HEK293 (cell line): ENCODE data around the gene UBXN6.
A peak's percentile ranks its signal among the peaks of the same experiment; 100 is the strongest.

Experiments used
- GLI2 ChIP-seq: fragments of 450-650 bp; formaldehyde crosslinking; IDR thresholded peaks from 2 replicates; pipeline ENCODE4; 2017; ENCODE audit warnings: missing biosample characterization, missing genetic modification characterization, low read depth, borderline replicate concordance
- KLF9 ChIP-seq: fragments of 450-650 bp; formaldehyde crosslinking; IDR thresholded peaks from 2 replicates; pipeline ENCODE4 v1.5.1; 2016; ENCODE audit warnings: missing biosample characterization, missing genetic modification characterization, low read depth
- SALL2 ChIP-seq: fragments of 450-650 bp; formaldehyde crosslinking; IDR thresholded peaks from 2 replicates; pipeline ENCODE4 v1.5.0; 2017; ENCODE audit warnings: missing biosample characterization, mild to moderate bottlenecking, missing genetic modification characterization, borderline replicate concordance
- SETDB1 ChIP-seq: IDR thresholded peaks from one replicate; pipeline ENCODE4 v1.6.1; 2017; ENCODE audit warnings: mild to moderate bottlenecking, low read length, moderate library complexity, mixed read lengths; ENCODE audit not compliant: insufficient read length
- SP2 ChIP-seq: fragments of 450-650 bp; formaldehyde crosslinking; IDR thresholded peaks from 2 replicates; pipeline ENCODE4 v1.5.1; 2016; ENCODE audit warnings: missing biosample characterization, missing genetic modification characterization
- SP3 ChIP-seq: fragments of 450-650 bp; formaldehyde crosslinking; IDR thresholded peaks from 2 replicates; pipeline ENCODE4 v1.5.1; 2016; ENCODE audit warnings: missing biosample characterization, missing genetic modification characterization
- ZBTB20 ChIP-seq: fragments of 450-650 bp; formaldehyde crosslinking; IDR thresholded peaks from 2 replicates; pipeline ENCODE4 v1.5.1; 2016; ENCODE audit warnings: missing biosample characterization, missing genetic modification characterization
- ZIC2 ChIP-seq: fragments of 450-650 bp; formaldehyde crosslinking; IDR thresholded peaks from 2 replicates; pipeline ENCODE4 v1.5.1; 2016; ENCODE audit warnings: missing biosample characterization, missing genetic modification characterization
- ZNF10 ChIP-seq: fragments of 450-650 bp; formaldehyde crosslinking; IDR thresholded peaks from 2 replicates; pipeline ENCODE4 v1.5.1; 2017; ENCODE audit warnings: missing biosample characterization, missing genetic modification characterization
- ZNF19 ChIP-seq: fragments of 450-650 bp; formaldehyde crosslinking; IDR thresholded peaks from 2 replicates; pipeline ENCODE4; 2016; ENCODE audit warnings: missing biosample characterization, missing genetic modification characterization, low read depth
- ZNF214 ChIP-seq: fragments of 450-650 bp; formaldehyde crosslinking; IDR thresholded peaks from 2 replicates; pipeline ENCODE4 v1.5.1; 2017; ENCODE audit warnings: missing biosample characterization, mild to moderate bottlenecking, missing genetic modification characterization, borderline replicate concordance
- ZNF239 ChIP-seq: fragments of 450-650 bp; formaldehyde crosslinking; IDR thresholded peaks from 2 replicates; pipeline ENCODE4 v1.5.1; 2016; ENCODE audit warnings: missing biosample characterization, missing genetic modification characterization
- ZNF302 ChIP-seq: fragments of 450-650 bp; formaldehyde crosslinking; IDR thresholded peaks from 2 replicates; pipeline ENCODE4 v1.5.1; 2016; ENCODE audit warnings: missing biosample characterization, missing genetic modification characterization, low read depth
- ZNF341 ChIP-seq: fragments of 450-650 bp; formaldehyde crosslinking; IDR thresholded peaks from 2 replicates; pipeline ENCODE4; 2016; ENCODE audit warnings: low read depth, missing biosample characterization, missing genetic modification characterization
- ZNF37A ChIP-seq: fragments of 450-650 bp; IDR thresholded peaks from 2 replicates; pipeline ENCODE4 v1.5.1; 2018; ENCODE audit warnings: missing biosample characterization, missing genetic modification characterization
- ZNF530 ChIP-seq: fragments of 450-650 bp; formaldehyde crosslinking; IDR thresholded peaks from 2 replicates; pipeline ENCODE4 v1.5.1; 2016; ENCODE audit warnings: low read depth, missing biosample characterization, missing genetic modification characterization
- ZNF600 ChIP-seq: fragments of 450-650 bp; formaldehyde crosslinking; IDR thresholded peaks from 2 replicates; pipeline ENCODE4 v1.5.1; 2016; ENCODE audit warnings: missing biosample characterization, missing genetic modification characterization
- ZNF610 ChIP-seq: fragments of 450-650 bp; formaldehyde crosslinking; IDR thresholded peaks from 2 replicates; pipeline ENCODE4 v1.5.1; 2016; ENCODE audit warnings: missing biosample characterization, missing genetic modification characterization, borderline replicate concordance
- ZNF621 ChIP-seq: fragments of 450-650 bp; formaldehyde crosslinking; IDR thresholded peaks from 2 replicates; pipeline ENCODE4 v1.5.1; 2017; ENCODE audit warnings: missing biosample characterization, missing genetic modification characterization
- ZNF623 ChIP-seq: fragments of 450-650 bp; formaldehyde crosslinking; IDR thresholded peaks from 2 replicates; pipeline ENCODE4 v1.5.1; 2016; ENCODE audit warnings: missing biosample characterization, missing genetic modification characterization
- ZNF830 ChIP-seq: fragments of 450-650 bp; IDR thresholded peaks from 2 replicates; pipeline ENCODE4 v1.5.0; 2018; ENCODE audit warnings: missing biosample characterization, missing genetic modification characterization, low read depth, mild to moderate bottlenecking, moderate library complexity
- ZSCAN16 ChIP-seq: fragments of 450-650 bp; formaldehyde crosslinking; IDR thresholded peaks from 2 replicates; pipeline ENCODE4 v1.5.1; 2016; ENCODE audit warnings: missing biosample characterization, missing genetic modification characterization
- ZSCAN30 ChIP-seq: fragments of 450-650 bp; IDR thresholded peaks from 2 replicates; pipeline ENCODE4 v1.5.1; 2018; ENCODE audit warnings: missing biosample characterization, mild to moderate bottlenecking, missing genetic modification characterization, moderate library complexity
- TF ChIP-seq, protein P1 (sequence below): fragments of 450-650 bp; formaldehyde crosslinking; IDR thresholded peaks from 2 replicates; pipeline ENCODE4 v1.5.1; 2016; ENCODE audit warnings: missing biosample characterization, missing genetic modification characterization
- TF ChIP-seq, protein P2 (sequence below): fragments of 450-650 bp; formaldehyde crosslinking; IDR thresholded peaks from 2 replicates; pipeline ENCODE4 v1.5.1; 2017; ENCODE audit warnings: missing biosample characterization, mild to moderate bottlenecking, missing genetic modification characterization, moderate library complexity
- TF ChIP-seq, protein P3 (sequence below): fragments of 450-650 bp; formaldehyde crosslinking; conservative IDR thresholded peaks from 2 replicates; pipeline ENCODE4 v1.5.1; 2016; ENCODE audit warnings: low read depth, missing biosample characterization, missing genetic modification characterization

The UBXN6 gene

DNA sequence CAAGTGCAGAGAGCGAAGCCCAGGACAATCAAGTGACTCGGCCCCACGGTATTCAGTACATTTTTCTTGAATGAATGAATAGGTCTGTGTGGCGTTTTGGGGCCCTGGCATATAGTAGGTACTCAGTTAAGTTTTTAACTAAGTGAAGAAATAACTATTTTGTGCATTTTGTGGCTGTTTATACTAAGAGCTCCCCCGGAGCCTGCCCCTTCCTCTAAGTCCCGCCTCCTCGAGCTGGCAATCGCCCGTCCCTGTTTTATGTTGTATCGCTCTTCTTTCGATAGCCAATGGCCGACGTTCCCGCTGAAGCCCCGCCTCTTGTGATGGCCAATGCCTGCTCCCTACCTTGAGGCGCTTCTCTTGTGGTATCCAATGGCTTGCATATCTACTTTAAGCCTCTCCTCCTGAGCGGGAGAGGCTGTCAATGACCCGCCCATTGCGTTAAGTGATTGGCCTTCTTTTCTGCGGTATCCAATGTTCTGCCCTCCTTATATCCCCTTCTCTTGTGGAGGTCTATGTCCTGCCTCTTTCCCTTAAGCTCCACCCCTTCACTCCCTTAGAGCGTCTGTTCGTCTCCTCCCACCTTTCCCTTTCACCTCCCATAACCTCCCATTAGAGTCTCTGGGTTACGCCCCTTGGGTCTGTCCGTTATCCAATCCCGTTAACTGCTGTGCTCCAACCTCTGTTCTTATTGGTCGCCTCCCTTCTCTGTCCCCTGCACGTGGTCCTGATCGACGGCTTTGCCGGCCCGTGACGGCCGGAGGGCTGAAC lies 14.0 kb upstream of the UBXN6 start (continued):
- TF ChIP-seq ZBTB20 (tag by site-specific recombination) (0 out of 2 replicates have a peak, but pooled peaks have one; percentile 4), ZNF37A (tag by site-specific recombination) (no peak), ZNF623 (tag by site-specific recombination) (no peak), ZSCAN16 (tag by site-specific recombination) (no peak), ZNF214 (tag by site-specific recombination) (no peak), ZNF19 (tag by site-specific recombination) (no peak), ZNF239 (tag by site-specific recombination) (no peak), ZNF830 (tag by site-specific recombination) (no peak), ZNF600 (no peak), ZSCAN30 (tag by site-specific recombination) (no peak), SP3 (peak; percentile 100), ZNF341 (peak; percentile 42; the same call in 1 of the 2 replicates), SETDB1 (no peak), ZNF530 (tag by site-specific recombination) (no peak), ZNF621 (tag by site-specific recombination) (no peak), SALL2 (tag by site-specific recombination) (no peak), SP2 (peak; percentile 100), ZIC2 (tag by site-specific recombination) (no peak), GLI2 (tag by site-specific recombination) (no peak), KLF9 (tag by site-specific recombination) (peak; percentile 89; the same call in 1 of the 2 replicates), ZNF610 (tag by site-specific recombination) (no peak), ZNF10 (tag by site-specific recombination) (no peak), ZNF302 (tag by site-specific recombination) (no peak)
- TF ChIP-seq, protein P1, sequence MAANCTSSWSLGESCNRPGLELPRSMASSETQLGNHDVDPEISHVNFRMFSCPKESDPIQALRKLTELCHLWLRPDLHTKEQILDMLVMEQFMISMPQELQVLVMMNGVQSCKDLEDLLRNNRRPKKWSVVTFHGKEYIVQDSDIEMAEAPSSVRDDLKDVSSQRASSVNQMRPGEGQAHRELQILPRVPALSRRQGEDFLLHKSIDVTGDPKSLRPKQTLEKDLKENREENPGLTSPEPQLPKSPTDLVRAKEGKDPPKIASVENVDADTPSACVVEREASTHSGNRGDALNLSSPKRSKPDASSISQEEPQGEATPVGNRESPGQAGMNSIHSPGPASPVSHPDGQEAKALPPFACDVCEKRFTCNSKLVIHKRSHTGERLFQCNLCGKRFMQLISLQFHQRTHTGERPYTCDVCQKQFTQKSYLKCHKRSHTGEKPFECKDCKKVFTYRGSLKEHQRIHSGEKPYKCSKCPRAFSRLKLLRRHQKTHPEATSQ: no peak
- TF ChIP-seq, protein P2, sequence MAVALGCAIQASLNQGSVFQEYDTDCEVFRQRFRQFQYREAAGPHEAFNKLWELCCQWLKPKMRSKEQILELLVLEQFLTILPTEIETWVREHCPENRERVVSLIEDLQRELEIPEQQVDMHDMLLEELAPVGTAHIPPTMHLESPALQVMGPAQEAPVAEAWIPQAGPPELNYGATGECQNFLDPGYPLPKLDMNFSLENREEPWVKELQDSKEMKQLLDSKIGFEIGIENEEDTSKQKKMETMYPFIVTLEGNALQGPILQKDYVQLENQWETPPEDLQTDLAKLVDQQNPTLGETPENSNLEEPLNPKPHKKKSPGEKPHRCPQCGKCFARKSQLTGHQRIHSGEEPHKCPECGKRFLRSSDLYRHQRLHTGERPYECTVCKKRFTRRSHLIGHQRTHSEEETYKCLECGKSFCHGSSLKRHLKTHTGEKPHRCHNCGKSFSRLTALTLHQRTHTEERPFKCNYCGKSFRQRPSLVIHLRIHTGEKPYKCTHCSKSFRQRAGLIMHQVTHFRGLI: no peak
- TF ChIP-seq, protein P3, sequence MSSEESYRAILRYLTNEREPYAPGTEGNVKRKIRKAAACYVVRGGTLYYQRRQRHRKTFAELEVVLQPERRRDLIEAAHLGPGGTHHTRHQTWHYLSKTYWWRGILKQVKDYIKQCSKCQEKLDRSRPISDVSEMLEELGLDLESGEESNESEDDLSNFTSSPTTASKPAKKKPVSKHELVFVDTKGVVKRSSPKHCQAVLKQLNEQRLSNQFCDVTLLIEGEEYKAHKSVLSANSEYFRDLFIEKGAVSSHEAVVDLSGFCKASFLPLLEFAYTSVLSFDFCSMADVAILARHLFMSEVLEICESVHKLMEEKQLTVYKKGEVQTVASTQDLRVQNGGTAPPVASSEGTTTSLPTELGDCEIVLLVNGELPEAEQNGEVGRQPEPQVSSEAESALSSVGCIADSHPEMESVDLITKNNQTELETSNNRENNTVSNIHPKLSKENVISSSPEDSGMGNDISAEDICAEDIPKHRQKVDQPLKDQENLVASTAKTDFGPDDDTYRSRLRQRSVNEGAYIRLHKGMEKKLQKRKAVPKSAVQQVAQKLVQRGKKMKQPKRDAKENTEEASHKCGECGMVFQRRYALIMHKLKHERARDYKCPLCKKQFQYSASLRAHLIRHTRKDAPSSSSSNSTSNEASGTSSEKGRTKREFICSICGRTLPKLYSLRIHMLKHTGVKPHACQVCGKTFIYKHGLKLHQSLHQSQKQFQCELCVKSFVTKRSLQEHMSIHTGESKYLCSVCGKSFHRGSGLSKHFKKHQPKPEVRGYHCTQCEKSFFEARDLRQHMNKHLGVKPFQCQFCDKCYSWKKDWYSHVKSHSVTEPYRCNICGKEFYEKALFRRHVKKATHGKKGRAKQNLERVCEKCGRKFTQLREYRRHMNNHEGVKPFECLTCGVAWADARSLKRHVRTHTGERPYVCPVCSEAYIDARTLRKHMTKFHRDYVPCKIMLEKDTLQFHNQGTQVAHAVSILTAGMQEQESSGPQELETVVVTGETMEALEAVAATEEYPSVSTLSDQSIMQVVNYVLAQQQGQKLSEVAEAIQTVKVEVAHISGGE (tag by site-specific recombination): no peak
